T-helper 2 cell (primary cell): ENCODE data around the gene RAB8B.
A peak's percentile ranks its signal among the peaks of the same experiment; 100 is the strongest.

Experiments used
- DNase-seq, 5 experiments: peaks; one replicate each; pipeline versions ENCODE4 v3.0.0 to v3.0.0-alpha.2; 2012 to 2022

RAB8B gene

DNA sequence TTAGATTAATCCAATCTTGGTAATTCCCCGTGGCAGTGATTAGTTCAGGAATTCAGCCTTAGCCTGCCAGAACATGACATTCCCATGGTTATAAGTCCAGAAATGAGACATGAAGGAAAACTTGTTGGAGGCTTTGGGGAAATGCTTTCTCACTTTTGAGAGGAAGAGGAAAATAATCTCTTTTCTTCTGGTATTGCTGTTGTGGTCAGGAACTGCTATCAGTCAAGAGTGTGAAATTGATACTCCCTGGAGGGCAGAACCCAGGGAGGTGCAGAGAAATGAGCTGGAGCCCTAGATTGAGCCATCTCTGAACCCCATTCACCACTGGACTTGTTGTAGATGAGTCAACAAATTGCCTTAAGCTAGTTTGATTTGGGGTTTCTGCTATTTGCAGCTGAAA is 49.4 kb downstream of the RAB8B start:
- DNase-seq = peak in 1 of 5 experiments; percentile 84

DNA sequence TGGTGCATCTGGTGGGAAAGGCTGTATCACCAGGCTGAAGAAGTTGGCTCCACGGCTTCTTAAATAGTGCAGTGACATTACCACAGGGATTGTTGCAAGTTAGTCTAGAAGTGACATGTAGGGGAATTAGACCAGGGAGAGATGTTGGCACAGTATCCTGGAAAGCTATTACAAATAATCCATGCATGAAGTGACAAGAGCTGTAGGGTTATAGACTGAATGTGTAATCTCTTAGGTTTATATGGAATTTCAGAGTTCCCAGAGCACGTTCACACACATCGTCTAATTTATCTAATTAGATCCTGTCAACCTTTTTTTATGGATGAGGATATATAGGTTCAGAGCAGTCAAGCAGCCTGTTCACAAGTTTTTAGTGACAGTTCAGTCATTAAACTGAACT is 50.7 kb downstream of the RAB8B start:
- DNase-seq = no peak

DNA sequence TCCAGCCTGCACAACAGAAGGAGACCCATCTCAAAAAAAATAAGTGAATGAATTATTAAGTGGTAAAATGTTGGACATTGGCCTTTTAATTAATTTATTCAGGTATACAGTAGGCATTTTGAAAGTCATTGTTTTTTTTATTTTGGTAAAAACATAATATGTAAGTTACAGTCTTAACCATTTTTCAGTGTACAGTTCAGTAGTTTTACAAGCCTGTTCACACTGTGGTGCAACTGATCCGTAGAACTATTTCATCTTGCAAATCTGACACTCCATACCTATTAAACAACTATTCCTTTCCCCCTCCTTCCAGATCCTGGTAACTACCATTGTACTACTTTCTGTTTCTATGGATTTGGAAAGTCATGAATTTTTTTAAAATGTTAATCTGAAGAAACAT is 51.9 kb downstream of the RAB8B start:
- DNase-seq = no peak

DNA sequence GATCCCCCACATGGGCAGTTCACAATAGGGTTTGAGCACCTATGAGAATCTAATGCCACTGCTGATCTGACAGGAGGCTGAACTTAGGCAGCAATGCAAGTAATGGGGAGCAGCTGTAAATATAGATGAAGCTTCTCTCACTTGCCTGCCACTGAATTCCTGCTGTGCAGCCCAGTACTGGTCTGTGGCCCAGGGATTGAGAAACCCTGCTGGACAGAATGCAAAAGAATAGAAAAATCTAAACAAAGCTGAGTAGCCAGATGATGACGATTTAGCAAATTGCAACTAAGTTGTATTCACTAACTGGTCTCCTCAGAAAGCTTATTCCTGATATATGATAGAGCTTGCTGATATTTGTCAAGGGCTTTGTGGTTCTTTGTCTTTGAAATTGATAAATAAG is 53.7 kb downstream of the RAB8B start:
- no peak for DNase-seq

DNA sequence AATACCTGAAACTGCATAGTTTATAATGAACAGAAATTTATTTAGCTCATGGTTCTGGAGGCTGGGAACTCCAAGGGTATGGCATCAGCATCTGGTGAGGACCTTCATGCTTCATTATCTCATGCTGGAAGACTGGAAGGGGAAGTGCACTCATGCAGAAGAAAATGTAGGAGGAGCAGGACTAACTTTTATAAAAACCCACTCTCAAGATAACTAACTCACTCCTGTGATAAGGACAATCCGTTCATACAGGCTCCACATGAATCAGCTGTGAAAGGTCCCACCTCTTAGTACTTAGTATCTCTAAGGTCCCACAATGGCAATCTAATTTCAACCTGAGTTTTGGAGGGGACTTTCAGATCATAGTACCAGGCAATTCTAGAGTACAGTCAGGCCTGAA is 54.4 kb downstream of the RAB8B start:
- DNase-seq = peak in 1 of 5 experiments; percentile 17

DNA sequence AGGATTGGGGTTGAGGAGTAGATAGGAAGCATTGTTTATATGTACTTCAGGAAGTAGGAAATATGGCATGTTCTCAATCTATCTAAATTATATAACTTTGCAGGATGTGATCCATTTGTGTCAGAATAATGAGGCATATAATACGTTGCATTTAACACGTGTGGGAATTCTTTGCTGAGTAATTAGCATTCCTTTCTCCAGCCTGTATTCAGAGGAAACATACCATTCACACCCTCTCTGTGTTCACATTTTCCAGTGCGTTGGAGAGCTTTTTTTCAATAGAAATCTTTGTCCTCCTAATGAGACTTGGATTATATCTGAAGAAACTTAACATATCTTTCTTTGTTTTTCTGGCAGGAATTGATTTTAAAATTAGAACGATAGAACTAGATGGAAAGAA is 55.0 kb downstream of the RAB8B start:
- no peak for DNase-seq

DNA sequence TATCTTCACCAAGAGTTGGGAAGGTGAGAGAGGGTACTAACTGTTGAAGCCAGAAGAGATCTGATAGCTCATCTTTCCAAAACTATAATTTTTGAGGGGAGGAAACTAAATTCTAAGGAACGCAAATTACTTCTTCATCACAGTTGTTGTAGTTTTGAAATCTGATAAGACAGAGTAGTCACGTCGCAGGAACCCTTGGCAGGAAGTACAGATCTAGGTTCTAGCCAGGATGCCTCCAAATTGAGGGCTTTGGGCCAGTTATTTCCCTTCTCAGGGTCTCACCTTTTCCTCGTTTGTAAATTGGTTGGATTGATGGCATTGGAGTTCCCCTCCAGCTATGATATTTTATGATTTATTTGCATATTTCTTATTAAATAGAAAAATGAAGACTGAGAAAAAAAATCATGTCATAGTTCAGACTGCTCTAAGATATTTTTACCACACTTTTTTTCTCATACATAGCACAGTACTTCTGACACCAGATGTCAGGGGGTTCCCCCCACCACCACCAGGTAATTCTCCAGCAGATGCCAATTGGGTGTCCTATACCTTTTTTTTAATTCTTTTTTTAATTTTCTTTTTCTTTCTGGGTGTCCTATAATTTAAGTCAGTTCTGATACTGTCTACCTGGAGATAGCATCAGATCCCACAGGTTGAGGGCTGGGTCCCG is 55.7 kb downstream of the RAB8B start:
- peak in 3 of 5 experiments; percentile 28 to 69 (median 38) for DNase-seq

DNA sequence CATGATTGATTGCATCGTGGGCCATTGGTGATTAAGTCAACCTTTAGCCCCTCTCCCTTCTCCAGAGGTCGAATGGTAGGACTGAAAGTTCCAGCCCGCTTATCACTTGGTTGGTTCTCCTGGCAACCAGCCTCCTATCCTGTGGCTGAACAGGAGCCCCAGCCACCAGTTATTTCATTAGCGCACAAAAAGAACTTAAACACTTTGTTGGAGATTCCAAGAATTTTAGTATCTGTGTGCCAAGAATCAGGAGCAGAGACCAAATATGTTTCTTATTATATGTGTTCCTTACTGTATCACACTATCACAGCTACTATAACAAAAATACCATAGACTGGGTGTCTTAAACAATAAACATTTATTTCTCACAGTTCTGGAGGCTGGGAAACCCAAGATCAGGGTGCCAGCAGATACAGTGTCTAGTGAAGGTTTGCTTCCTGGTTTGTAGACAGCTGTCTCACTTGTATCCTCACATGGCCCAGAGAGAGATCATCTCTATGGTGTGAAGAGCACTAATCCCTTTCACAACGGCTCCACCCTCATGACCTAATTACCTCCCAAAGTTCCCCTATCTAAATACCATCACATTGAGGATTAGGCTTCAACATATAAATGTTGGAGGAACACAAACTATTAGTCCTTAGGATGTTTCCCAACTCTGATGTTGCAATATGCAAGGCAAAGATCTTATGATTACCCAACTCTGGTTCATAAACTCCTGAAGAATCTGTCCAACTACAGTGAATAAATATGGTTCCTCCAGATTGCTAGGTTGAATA is 57.5 kb downstream of the RAB8B start:
- DNase-seq = no peak

DNA sequence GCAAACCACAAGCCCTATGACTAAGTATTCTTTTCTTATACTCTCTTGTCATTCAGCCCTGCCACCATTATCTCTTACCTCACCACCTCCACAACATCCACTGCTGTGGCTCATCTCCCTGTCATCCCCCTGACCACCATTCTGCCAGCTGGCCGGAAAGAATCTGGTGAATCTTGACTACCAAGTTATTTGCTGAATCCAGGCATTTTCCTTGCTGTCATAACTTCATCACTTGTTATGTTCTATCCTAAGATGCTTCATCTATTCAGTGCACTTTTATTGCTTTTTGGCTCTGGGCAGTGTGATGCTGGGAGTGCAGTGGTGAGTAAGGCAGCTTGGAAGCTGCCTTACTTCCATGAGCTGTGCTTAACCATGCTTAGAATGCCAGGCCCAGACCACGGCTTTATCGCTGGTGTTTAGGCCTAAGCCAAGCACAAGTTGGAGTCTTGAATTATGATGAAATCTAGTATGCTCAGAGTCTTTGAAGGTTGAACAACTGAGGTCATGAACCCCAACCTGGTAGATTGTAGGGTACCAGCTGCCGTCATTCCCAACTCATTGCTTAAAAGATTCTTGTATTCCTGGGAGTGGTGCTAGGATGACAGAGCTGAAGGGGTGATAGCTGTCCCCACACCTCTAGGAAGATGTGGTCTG is 61.0 kb downstream of the RAB8B start:
- no peak for DNase-seq

DNA sequence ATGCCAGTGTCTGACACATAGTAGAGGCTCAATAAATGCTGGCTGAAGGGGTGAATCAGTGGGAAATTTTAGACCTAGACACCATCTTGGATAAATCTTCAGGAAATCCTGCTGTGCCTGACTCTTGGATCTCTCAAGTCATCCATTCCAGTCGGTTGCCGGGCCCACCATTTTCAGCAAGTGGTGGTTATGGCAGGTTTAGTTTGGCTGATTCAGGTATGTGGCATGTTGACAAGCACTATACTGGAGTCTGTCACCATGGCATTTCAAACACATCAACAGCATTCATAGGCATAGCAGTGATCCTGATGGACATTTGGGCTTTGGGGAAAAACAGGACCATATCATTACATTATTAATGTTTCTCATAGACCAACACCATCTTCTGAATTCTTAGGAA is 62.3 kb downstream of the RAB8B start:
- no peak for DNase-seq

DNA sequence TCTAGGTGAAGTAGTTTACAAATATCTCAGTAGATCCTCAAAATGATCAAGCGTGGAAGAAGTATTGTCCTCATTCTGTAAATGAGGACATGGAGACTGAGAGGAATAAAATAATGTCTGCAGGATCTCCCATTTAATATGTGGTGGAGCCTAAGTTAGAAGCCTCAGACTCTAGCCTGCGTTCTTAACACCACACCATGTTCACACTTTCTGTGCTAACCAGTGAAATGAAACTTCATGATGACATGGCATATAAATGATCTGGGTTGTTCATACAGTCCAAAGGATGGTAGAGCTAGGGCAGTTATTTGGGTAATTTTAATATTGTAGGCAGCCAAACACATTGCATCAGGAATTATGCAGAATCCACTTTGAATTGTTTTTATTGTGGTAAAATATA is 62.9 kb downstream of the RAB8B start:
- DNase-seq = no peak

DNA sequence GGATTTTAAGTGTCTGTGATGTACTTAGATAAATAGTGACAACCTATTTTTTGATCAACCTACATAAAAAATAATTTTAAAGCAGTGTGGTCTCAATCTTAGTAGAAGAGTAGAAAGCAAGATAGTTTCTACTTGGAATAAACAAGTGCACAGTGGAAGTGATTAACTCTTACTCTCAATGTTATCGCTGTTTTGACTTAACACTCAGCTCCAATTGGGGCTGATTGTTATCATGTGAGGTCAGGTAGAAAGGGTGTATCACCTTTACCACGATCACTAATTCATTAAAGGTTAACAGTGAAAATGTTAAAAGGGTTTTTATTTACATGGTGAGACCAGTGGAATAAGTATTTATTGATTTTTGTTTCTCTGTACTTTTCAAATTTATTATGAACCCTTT is 65.6 kb downstream of the RAB8B start:
- peak in 1 of 5 experiments; percentile 41 for DNase-seq

DNA sequence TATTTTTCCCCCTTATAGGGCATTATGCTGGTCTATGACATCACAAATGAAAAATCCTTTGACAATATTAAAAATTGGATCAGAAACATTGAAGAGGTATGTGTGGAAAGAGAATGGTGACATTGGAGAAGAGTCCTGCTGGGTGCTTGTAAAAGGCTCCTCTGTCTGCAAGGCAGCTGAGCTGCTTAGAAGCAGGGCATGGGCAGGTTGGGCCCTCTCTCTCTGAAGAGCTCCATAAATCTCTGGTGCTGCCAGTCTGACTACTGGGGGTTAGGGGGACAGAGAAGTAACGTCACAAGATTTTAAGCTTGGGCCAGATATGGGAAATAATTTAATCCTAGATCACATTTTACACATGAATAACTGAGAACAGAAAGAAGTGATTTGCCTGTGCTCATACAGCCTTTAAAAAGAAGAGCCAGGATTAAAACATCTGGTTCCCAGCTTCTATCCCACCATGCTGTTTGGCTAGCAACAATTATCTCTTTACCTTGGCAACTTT is 66.1 kb downstream of the RAB8B start:
- no peak for DNase-seq

DNA sequence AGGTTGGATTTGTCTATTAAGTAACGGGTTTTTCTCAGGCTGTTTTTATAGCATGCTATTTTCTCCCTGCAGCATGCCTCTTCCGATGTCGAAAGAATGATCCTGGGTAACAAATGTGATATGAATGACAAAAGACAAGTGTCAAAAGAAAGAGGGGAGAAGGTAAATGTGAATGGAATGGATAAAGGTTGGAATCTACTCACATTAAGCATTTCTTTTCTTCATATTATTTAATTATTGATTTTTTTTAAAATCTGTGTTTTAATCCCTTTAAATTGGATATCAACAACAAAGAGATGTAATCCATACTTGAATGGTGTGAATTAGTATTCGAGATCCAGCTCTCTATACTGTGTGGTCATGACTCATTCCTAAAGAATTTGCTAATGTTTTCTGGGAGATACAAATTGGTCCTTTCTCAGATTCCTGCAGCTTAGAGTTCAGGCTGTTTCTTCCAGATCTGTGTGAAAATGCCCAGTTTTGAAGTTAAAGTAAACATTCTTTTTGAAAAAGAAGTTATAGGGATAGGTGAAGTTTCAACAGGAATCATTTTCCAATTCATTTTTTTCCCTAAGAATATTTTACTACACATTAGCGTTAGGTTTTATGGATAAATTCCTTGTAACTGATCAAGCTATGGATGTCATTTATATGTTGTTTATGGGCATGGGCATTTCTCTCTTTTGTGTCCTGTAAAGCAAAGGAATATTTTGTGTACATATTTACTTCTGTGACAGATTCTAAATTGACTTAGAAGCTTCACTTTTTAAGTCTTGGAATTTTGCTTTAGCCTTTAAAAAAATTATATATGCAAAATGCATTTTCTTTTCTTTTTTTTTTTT is 67.2 kb downstream of the RAB8B start:
- no peak for DNase-seq

DNA sequence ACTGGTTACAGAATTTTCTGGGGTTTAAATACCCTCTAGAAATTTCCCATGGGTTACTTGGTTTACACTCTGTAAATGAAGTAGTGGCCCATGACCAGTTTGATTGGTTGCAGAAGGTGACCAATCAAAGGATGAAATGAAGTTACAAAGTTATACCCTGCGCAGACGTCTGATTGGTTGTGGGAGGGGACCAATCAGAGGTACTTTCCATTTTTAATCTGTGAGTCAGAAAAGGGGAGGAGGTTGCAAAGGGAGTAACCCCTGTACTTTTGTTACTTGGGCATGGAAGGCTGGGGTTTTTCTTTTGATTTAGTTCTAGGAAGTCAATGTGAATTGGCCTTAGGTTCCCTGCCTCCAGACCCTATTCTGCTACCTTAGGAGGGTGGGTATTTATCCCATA is 69.3 kb downstream of the RAB8B start:
- DNase-seq = no peak

DNA sequence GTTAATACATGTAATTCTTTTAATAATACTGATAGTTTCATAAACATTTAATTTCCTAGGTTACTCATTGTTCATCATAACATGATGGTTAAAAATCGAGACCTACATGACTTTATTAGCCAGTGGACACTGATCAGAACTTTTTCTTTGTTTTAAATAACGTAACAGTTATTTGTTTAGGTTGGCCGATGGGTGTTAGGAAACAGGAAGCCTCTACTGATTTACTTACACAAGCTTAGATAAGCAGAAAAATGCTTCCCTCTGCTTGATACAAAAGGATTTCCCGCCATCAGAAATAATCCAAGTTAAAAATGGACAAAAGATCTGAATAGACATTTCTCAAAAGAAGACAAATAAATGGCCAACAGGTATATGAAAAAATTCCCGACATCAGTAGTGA is 71.4 kb downstream of the RAB8B start:
- no peak for DNase-seq

DNA sequence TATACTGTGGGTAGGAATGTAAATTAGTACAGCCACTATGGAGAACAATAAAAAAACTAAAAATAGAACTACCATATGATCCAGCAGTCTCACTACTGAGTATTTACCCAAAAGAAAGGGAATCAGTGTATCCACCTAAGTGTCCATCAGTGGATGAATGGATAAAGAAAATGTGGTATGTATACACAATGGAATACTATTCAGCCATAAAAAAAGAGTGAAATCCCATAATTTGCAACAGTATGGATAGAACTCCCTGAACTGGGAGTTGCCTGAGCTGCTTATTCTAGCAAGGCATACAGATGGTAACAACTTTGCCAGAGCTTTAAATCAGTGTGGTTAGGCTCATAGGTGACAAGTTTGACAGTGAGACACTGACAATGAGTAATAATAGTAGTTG is 71.9 kb downstream of the RAB8B start:
- DNase-seq = no peak

DNA sequence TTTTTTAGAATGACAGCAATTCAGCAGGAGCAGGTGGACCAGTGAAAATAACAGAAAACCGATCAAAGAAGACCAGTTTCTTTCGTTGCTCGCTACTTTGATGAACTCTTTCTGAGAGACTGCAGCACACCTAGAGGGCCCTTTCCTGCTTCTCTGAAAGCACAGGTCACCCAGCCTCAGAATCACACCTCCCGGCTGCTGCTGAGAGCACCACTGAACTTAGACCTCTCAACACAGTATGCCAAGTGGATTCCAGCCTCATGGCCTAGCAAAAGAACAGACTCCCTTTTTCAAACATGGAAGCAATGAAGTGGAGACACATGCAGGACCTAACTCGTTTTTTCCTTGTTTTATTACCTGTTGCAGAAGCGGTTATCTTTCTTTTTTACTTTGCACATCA is 74.1 kb downstream of the RAB8B start:
- DNase-seq = no peak

DNA sequence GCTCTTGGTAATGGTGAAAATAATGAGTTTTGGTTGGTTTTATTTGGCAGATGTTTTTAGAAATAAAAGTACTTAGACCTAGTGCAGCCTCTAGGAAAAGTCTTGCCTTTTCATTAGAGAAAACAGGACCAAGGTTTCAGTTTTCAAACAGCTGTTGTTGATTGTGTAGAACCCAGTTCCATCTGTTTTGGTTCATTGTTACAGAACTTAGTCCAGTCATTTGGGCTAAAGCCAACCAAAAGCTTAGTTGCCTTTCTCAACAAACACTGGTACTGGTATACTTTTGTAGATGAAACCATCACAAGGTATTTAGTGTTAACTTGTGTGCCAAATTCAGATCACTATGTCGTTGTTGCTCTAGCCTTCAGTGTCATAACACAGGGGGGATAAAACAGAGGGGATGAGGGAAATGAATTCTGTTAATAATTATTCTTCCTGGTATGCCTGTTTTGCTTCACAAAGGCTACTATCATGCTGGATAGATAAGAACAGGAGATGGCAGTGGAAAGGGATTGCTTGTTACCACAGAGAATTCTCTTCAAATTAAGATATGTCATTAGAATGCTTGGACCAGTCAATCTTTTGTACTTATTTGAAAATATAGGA is 75.4 kb downstream of the RAB8B start:
- no peak for DNase-seq

DNA sequence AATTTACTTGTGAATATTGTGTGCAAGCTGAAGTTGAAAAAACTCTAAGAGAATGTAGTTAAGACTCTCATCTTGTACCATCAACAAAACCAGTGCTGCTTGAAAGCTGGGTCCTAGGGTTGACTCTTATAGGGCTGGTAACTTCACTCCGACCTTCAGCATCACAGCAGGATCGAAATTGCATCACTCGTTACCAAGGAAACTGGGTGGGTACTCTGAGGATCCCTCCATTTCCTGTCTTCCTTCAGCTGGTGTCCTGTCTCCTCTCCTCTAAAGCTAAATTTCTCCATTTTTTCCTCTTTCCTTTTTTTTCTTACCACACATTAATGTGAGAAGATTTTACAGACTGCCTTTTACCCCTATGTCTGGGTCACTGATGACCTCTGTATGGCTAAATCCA is 85.0 kb downstream of the RAB8B start:
- DNase-seq = no peak

DNA sequence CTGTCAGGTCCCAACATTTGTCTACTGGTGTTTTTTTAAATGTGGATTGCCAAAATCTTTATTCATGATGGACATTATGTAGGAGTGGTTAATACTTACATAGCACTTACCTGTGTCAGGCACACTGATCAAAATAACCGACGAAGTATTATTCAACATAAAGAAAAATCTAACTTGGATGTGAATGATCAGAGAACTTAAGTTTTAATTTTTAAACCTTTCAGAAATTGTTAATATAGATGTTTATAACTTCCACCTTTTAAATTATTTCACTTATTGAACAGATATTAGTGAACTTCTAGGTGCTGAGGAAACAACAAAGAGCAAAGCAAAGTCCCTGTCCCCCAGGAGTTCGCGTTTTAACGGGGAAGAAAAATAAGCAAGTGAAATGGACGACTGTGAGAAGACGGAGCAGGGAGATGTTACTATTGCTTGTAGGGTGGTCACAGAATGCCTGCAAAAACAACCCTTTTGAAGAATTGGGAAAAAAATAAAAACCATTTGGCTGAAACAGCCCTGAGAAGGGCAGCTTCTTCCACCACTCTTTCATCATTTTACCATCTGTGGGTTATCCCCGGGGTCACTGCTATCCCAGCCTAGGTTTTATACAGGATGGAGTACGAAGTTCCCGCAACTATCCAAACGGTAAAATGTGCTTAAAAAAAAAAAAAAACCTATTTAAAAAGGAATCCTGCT is 87.1 kb downstream of the RAB8B start:
- no peak for DNase-seq
